ENCODE data around the gene ARHGAP4. TPM values are rescaled to one million over a fixed set of nuclear protein-coding genes. Genes with fewer than 3 reads are reported as not detected.
A peak's percentile ranks its signal among the peaks of the same experiment; 100 is the strongest.

Gene ARHGAP4
- total RNA-seq, 4 donors from 2014 or later: 10.9 to 26.0 (median 18.1) TPM

- no peaks in the 10 kb centered on the region for H3K9me3 ChIP-seq
- no peak for TF ChIP-seq POLR2A (IDR thresholded peaks at IDR 0.05)
- TF ChIP-seq POLR2AphosphoS5 (IDR thresholded peaks at IDR 0.05): no peak
- no peak for TF ChIP-seq CTCF (IDR thresholded peaks at IDR 0.05)
- TF ChIP-seq EP300 (IDR thresholded peaks at IDR 0.05): no peak
- no CpG with 5 or more reads among the region's 40 CpGs for WGBS, 2 donors (ENCODE audit: low coverage in 1 of 2)
- H3K4me1 ChIP-seq: peaks cover 0 to 59% (median 13%) of the 10 kb centered on the region in 3 donors
- no peak for ATAC-seq
- no peaks in the 10 kb centered on the region for H3K27me3 ChIP-seq
- H3K36me3 ChIP-seq: no peaks in the 10 kb centered on the region
- peak overlapping the region in 1 of 2 donors; percentile 14 for H3K4me3 ChIP-seq
- peak overlapping the region in 3 of 4 donors; percentile 14 to 47 (median 36) for H3K27ac ChIP-seq
Observed at GRCh38 chrX:153921511-153922446, 4.3 kb downstream of the ARHGAP4 start.

DNA sequence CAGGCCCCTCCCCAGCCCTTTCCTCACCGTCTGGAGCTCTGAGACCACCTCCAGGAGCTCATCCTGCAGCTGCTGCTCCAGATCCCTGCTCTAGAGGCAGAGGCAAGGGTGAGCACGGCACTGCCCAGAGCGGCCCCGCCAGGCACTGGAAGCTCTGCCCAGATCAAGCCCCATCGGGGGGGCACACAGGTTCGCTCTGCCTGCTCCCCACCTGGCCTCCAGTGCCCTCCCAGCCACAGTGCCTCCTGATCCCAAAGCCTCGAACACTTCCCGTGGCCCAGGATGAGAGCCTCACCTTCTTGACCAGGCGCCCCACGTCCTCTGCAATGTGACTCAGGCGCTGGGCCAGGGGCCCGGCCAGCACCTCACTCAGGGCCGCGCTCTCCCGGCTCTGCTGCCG lies 5.0 kb downstream of the ARHGAP4 start:
- Histone ChIP-seq H3K36me3 (no peaks in the 10 kb centered on the region), H3K4me3 (peak overlapping the region in 1 of 2 donors; percentile 14), H3K27me3 (no peaks in the 10 kb centered on the region), H3K9me3 (no peaks in the 10 kb centered on the region), H3K27ac (peak overlapping the region in 2 of 4 donors; percentile 14 to 36), H3K4me1 (peaks cover 0 to 52% (median 10%) of the 10 kb centered on the region in 3 donors)
- no peak for TF ChIP-seq CTCF (IDR thresholded peaks at IDR 0.05)
- WGBS, 2 donors (ENCODE audit: low coverage in 1 of 2): no CpG with 5 or more reads among the region's 16 CpGs
- no peak for ATAC-seq

DNA sequence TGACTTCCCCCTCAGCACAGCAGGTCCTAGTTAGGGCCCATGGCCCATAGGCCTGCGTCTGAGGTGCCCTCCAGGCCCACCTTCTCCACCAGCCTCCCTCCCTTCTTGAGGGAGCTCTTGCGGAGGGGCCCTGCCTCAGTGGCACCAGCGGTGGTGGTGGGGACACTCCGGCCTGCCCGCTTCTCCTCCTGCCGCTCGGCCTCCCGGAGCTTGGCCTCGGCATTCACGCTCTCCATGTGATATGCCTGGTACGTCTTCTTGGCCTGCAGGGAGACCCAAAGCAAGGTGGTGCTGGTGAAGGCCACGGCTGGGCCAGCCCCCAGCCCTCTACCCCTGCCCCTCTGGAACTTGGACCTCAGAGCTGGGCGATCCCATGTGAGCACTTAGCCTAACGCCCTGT lies 5.5 kb downstream of the ARHGAP4 start:
- no peak overlapping the region for H3K27ac ChIP-seq
- no peaks in the 10 kb centered on the region for H3K27me3 ChIP-seq
- no peak for TF ChIP-seq POLR2AphosphoS5 (IDR thresholded peaks at IDR 0.05)
- TF ChIP-seq CTCF (IDR thresholded peaks at IDR 0.05): no peak
- TF ChIP-seq POLR2A (IDR thresholded peaks at IDR 0.05): no peak
- no peak for TF ChIP-seq EP300 (IDR thresholded peaks at IDR 0.05)
- no peak for ATAC-seq
- H3K4me1 ChIP-seq: peaks cover 0 to 47% (median 10%) of the 10 kb centered on the region in 3 donors
- H3K36me3 ChIP-seq: no peaks in the 10 kb centered on the region
- H3K9me3 ChIP-seq: no peaks in the 10 kb centered on the region
- WGBS, 2 donors (ENCODE audit: low coverage in 1 of 2): no CpG with 5 or more reads among the region's 14 CpGs
- no peak overlapping the region for H3K4me3 ChIP-seq

- no peak for ATAC-seq
- 92% methylated on average over 6 of the region's 13 CpGs; no CpG with 5 or more reads in 1 of the 2 donors for WGBS, 2 donors (ENCODE audit: low coverage in 1 of 2)
- peaks cover 0 to 39% (median 10%) of the 10 kb centered on the region in 3 donors for H3K4me1 ChIP-seq
- H3K36me3 ChIP-seq: no peaks in the 10 kb centered on the region
- no peaks in the 10 kb centered on the region for H3K27me3 ChIP-seq
- no peaks in the 10 kb centered on the region for H3K9me3 ChIP-seq
- no peak overlapping the region for H3K4me3 ChIP-seq
- TF ChIP-seq CTCF (IDR thresholded peaks at IDR 0.05) (no peak), EP300 (IDR thresholded peaks at IDR 0.05) (no peak), POLR2A (IDR thresholded peaks at IDR 0.05) (no peak), POLR2AphosphoS5 (IDR thresholded peaks at IDR 0.05) (no peak)
- no peak overlapping the region for H3K27ac ChIP-seq
Observed at GRCh38 chrX:153919281-153919680, 6.8 kb downstream of the ARHGAP4 start.

DNA sequence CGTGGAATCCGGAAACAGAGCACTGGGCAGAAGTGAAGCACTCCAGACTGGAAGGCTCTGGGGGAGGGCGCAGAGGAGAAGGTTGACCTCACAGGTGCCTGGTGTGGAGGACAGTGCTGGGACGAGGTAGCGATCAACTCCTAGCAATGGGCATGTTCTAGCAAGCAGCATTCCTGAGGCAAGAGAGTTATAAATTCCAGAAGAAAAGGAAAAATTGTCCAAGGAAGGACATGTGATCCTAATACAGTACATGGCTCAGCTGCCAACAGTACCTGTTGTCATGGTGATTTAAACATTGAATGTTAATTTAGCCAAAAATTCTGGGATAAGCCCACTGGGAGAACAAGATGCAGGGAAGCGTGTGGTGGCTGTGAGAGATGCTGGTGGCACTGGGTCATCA lies 8.2 kb downstream of the ARHGAP4 start:
- H3K36me3 ChIP-seq: no peaks in the 10 kb centered on the region
- H3K4me1 ChIP-seq: peaks cover 0 to 24% (median 4%) of the 10 kb centered on the region in 3 donors
- H3K9me3 ChIP-seq: no peaks in the 10 kb centered on the region
- H3K27ac ChIP-seq: no peak overlapping the region
- no peak overlapping the region for H3K4me3 ChIP-seq
- ATAC-seq: no peak
- TF ChIP-seq EP300 (IDR thresholded peaks at IDR 0.05) (no peak), POLR2AphosphoS5 (IDR thresholded peaks at IDR 0.05) (no peak), POLR2A (IDR thresholded peaks at IDR 0.05) (no peak), CTCF (IDR thresholded peaks at IDR 0.05) (no peak)
- WGBS, 2 donors (ENCODE audit: low coverage in 1 of 2): 83 to 91% methylated on average over 4 of the region's 6 CpGs
- no peaks in the 10 kb centered on the region for H3K27me3 ChIP-seq
